ENCODE data around the gene PCDHB2. TPM values are rescaled to one million over a fixed set of nuclear protein-coding genes. Genes with fewer than 3 reads are reported as not detected.
"Not testable (repeated sequence)": the region's sequence is repeated elsewhere in the genome, so short reads cannot be mapped to it uniquely, and the experiment has no call there.

Gene PCDHB2
- total RNA-seq, 2 donors from 2014 or later = 0.13 to 0.25 TPM

DNA sequence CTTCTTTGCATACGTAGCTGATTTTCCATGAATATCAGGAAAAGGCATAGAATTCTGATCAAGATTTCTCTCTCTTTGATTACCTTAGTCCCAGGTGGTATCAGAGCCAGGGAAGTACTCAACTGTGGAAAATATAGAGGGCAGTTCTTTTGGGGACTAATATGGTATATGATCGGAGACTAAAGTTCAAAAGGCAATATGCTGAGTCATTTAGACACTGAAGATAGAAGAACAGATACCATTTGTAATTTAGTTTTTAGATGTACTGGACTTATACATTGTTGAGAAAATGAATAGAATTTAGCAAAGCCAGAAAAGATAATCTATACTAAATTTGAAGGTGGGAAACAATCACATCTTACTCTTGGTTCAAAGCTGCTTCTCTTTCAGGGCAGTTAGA lies 10.9 kb downstream of the PCDHB2 start:
- Mint-ChIP-seq H3K36me3 (ENCODE audit: low read depth) (no peaks in the 10 kb centered on the region), H3K4me1 (no peaks in the 10 kb centered on the region), H3K27me3 (peaks cover 12% of the 10 kb centered on the region), H3K4me3 (no peak overlapping the region), H3K27ac (no peak overlapping the region)
- no peak for ATAC-seq
- no peak for DNase-seq
- H3K9me3 ChIP-seq (ENCODE audit: control insufficient read depth, low read length, poor library complexity, severe bottlenecking) = peaks cover 5% of the 10 kb centered on the region

DNA sequence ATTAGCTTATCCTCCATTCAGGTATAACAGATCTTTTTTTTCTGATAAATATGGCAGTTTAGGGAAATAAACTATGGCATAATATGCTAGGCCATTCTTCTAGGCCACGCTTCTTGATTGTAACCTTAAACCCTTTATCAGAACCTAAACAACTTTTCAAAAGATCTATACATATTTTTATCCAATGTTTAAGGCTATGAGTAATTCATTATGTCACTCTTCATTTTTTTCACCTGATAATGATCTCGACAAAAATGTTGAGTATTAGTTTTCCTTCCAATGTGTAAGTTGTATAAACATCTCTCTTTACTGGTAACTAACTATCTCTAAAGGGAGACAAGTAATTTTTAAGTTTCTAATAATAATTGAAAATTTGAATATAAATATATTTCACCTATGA lies 24.8 kb downstream of the PCDHB2 start:
- H3K4me3 Mint-ChIP-seq = no peak overlapping the region
- no peaks in the 10 kb centered on the region for H3K9me3 ChIP-seq (ENCODE audit: control insufficient read depth, low read length, poor library complexity, severe bottlenecking)
- peaks cover 18% of the 10 kb centered on the region for H3K27me3 Mint-ChIP-seq
- H3K27ac Mint-ChIP-seq = no peak overlapping the region
- no peak for DNase-seq
- no peaks in the 10 kb centered on the region for H3K36me3 Mint-ChIP-seq (ENCODE audit: low read depth)
- no peaks in the 10 kb centered on the region for H3K4me1 Mint-ChIP-seq
- ATAC-seq = no peak

DNA sequence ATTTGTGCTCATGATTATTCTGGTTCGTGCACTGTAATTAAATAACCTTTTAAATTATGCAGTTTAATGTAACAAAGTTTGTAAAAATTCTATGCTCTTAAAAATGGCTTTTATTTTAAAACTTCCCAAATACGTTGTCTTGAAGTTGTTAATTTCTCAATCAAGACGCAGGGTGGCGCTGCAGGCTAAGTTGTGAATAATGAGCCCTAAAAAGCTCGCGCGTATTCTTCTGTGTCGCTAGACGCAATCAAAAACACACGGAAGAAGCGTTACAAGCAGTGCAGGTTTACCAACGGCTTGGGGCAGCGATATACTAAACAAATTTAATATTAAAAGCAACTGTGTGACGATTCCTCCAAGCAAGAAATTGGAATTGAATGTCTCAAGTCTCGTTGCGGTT lies 27.1 kb downstream of the PCDHB2 start, which contains the start of gene PCDHB4:
TSS of gene PCDHB4 (plus strand) at position 256 of the 400 bp plus-strand sequence. CDS start 181 bp downstream, outside the sequence.
- no peak for DNase-seq
- H3K4me1 Mint-ChIP-seq = no peaks in the 10 kb centered on the region
- H3K27me3 Mint-ChIP-seq = peaks cover 18% of the 10 kb centered on the region
- ATAC-seq = no peak
- H3K9me3 ChIP-seq (ENCODE audit: control insufficient read depth, low read length, poor library complexity, severe bottlenecking) = no peaks in the 10 kb centered on the region
- no peak within 1 kb of the TSS for H3K4me3 Mint-ChIP-seq
- H3K27ac Mint-ChIP-seq = no peak within 1 kb of the TSS
- H3K36me3 Mint-ChIP-seq (ENCODE audit: low read depth) = no peaks in the 10 kb centered on the region

DNA sequence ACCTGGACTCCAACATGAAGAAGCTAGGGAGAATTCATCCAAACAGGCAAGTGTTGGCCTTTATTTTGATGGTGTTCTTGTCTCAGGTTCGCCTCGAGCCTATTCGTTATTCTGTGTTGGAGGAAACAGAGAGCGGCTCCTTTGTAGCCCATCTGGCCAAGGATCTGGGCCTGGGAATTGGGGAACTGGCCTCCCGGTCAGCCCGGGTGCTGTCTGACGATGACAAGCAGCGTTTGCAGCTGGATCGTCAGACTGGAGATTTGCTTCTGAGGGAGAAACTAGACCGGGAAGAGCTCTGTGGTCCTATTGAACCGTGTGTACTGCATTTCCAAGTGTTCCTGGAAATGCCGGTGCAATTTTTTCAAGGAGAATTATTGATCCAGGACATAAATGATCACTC lies 27.6 kb downstream of the PCDHB2 start:
- ATAC-seq = no peak
- no peak for DNase-seq
- H3K27me3 Mint-ChIP-seq = peaks cover 18% of the 10 kb centered on the region
- no peaks in the 10 kb centered on the region for H3K4me1 Mint-ChIP-seq
- H3K9me3 ChIP-seq (ENCODE audit: control insufficient read depth, low read length, poor library complexity, severe bottlenecking) = no peaks in the 10 kb centered on the region
- no peak overlapping the region for H3K4me3 Mint-ChIP-seq
- H3K36me3 Mint-ChIP-seq (ENCODE audit: low read depth) = no peaks in the 10 kb centered on the region
- no peak overlapping the region for H3K27ac Mint-ChIP-seq

DNA sequence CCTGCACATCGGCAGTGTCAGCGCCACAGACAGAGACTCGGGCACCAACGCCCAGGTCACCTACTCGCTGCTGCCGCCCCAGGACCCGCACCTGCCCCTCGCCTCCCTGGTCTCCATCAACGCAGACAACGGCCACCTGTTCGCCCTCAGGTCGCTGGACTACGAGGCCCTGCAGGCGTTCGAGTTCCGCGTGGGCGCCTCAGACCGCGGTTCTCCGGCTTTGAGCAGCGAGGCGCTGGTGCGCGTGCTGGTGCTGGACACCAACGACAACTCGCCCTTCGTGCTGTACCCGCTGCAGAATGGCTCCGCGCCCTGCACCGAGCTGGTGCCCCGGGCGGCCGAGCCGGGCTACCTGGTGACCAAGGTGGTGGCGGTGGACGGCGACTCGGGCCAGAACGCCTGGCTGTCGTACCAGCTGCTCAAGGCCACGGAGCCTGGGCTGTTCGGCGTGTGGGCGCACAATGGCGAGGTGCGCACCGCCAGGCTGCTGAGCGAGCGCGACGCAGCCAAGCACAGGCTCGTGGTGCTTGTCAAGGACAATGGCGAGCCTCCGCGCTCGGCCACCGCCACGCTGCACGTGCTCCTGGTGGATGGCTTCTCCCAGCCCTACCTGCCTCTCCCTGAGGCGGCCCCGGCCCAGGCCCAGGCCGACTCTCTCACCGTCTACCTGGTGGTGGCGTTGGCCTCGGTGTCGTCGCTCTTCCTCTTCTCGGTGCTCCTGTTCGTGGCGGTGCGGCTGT lies 29.2 kb downstream of the PCDHB2 start:
- not testable (repeated sequence) for H3K4me3 Mint-ChIP-seq; H3K4me1 Mint-ChIP-seq; H3K9me3 ChIP-seq (ENCODE audit: control insufficient read depth, low read length, poor library complexity, severe bottlenecking); DNase-seq; ATAC-seq; H3K36me3 Mint-ChIP-seq (ENCODE audit: low read depth); H3K27ac Mint-ChIP-seq
- H3K27me3 Mint-ChIP-seq = peaks cover 24% of the 10 kb centered on the region

DNA sequence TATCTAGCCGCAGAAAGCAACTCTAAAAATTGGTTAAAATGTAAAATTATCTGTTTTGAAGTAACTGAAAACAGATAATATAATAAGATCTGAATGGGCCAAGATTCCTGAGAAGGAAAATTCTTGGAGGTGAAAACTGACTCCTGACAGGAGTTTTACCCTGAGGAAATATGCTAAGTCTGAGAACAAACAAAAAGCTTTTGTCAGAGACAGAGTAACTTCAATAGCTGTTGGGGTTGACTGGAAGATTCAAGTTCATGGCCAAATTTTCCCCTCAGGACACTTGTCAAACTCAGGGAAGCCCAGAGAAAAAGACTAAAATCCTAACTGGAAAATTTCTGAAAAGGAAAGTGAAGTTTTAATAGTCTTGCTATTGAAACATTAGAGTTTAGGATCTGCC lies 32.9 kb downstream of the PCDHB2 start:
- Mint-ChIP-seq H3K4me3 (no peak overlapping the region), H3K27me3 (peaks cover 10% of the 10 kb centered on the region), H3K27ac (no peak overlapping the region), H3K4me1 (no peaks in the 10 kb centered on the region), H3K36me3 (ENCODE audit: low read depth) (no peaks in the 10 kb centered on the region)
- no peaks in the 10 kb centered on the region for H3K9me3 ChIP-seq (ENCODE audit: control insufficient read depth, low read length, poor library complexity, severe bottlenecking)
- ATAC-seq (no peak), DNase-seq (no peak)

DNA sequence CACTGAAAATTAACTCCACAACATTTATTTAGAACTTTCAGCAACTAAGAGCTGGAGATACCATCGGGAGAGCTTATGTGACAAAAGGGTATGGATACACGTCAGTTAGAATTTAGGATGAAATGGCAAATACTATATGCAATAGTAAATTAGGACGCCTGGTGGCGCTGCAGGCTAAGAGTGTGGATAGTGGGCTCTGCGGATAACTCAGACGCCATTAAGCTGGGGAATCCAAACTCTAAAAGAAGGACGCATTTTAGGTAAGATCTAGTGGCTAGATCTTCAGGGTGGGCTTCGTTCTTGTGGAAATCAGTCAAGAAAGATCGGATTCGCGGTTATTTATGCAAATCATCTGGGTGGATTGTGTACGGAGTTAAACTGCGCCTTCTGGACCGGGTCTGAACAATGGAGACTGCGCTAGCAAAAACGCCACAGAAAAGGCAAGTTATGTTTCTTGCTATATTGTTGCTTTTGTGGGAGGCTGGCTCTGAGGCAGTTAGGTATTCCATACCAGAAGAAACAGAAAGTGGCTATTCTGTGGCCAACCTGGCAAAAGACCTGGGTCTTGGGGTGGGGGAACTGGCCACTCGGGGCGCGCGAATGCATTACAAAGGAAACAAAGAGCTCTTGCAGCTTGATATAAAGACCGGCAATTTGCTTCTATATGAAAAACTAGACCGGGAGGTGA lies 40.8 kb downstream of the PCDHB2 start, which contains the start of gene PCDHB5:
TSS of gene PCDHB5 (plus strand) at position 177 of the 688 bp plus-strand sequence. CDS start at position 406, 229 bp downstream.
- H3K9me3 ChIP-seq (ENCODE audit: control insufficient read depth, low read length, poor library complexity, severe bottlenecking) = peaks cover 5% of the 10 kb centered on the region
- H3K4me3 Mint-ChIP-seq = peak within 1 kb of the TSS; percentile 15
- no peaks in the 10 kb centered on the region for H3K4me1 Mint-ChIP-seq
- ATAC-seq (no peak), DNase-seq (no peak)
- H3K27me3 Mint-ChIP-seq = no peaks in the 10 kb centered on the region
- H3K27ac Mint-ChIP-seq = no peak within 1 kb of the TSS
- no peaks in the 10 kb centered on the region for H3K36me3 Mint-ChIP-seq (ENCODE audit: low read depth)

DNA sequence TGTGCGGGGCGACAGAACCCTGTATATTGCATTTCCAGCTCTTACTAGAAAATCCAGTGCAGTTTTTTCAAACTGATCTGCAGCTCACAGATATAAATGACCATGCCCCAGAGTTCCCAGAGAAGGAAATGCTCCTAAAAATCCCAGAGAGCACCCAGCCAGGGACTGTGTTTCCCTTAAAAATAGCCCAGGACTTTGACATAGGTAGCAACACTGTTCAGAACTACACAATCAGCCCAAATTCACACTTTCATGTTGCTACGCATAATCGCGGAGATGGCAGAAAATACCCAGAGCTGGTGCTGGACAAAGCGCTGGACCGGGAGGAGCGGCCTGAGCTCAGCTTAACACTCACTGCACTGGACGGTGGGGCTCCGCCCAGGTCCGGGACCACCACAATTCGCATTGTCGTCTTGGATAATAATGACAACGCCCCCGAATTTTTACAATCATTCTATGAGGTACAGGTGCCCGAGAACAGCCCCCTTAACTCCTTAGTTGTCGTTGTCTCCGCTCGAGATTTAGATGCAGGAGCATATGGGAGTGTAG lies 41.4 kb downstream of the PCDHB2 start:
- no peak for DNase-seq
- peaks cover 5% of the 10 kb centered on the region for H3K9me3 ChIP-seq (ENCODE audit: control insufficient read depth, low read length, poor library complexity, severe bottlenecking)
- ATAC-seq = no peak
- Mint-ChIP-seq H3K4me3 (no peak overlapping the region), H3K27me3 (no peaks in the 10 kb centered on the region), H3K27ac (no peak overlapping the region), H3K4me1 (no peaks in the 10 kb centered on the region), H3K36me3 (ENCODE audit: low read depth) (no peaks in the 10 kb centered on the region)

DNA sequence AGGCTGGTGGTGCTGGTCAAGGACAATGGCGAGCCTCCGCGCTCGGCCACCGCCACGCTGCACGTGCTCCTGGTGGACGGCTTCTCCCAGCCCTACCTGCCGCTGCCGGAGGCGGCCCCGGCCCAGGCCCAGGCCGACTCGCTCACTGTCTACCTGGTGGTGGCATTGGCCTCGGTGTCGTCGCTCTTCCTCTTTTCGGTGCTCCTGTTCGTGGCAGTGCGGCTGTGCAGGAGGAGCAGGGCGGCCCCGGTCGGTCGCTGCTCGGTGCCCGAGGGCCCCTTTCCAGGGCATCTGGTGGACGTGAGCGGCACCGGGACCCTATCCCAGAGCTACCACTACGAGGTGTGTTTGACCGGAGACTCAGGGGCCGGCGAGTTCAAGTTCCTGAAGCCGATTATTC lies 42.9 kb downstream of the PCDHB2 start:
- H3K9me3 ChIP-seq (ENCODE audit: control insufficient read depth, low read length, poor library complexity, severe bottlenecking); ATAC-seq; H3K4me3 Mint-ChIP-seq; DNase-seq; H3K4me1 Mint-ChIP-seq; H3K27ac Mint-ChIP-seq; H3K36me3 Mint-ChIP-seq (ENCODE audit: low read depth); H3K27me3 Mint-ChIP-seq: not testable (repeated sequence)

Other genes with a start within 250 kb of the PCDHB2 start
- gene PCDHA9, start 246.2 kb upstream of the PCDHB2 start, total RNA-seq = not detected
- not detected for gene PCDHA10, start 238.7 kb upstream of the PCDHB2 start, total RNA-seq
- not detected for gene PCDHA11, start 225.7 kb upstream of the PCDHB2 start, total RNA-seq
- not detected for gene PCDHA12, start 219.3 kb upstream of the PCDHB2 start, total RNA-seq
- gene PCDHA13, start 212.5 kb upstream of the PCDHB2 start, total RNA-seq = not detected
- gene PCDHAC1, start 168.3 kb upstream of the PCDHB2 start, total RNA-seq = not detected
- not detected for gene PCDHAC2, start 128.1 kb upstream of the PCDHB2 start, total RNA-seq
- gene PCDHB1, start 43.2 kb upstream of the PCDHB2 start, total RNA-seq = not detected
- gene PCDHB3, start 5.9 kb downstream of the PCDHB2 start, total RNA-seq = not detected
- gene PCDHB4, start 27.2 kb downstream of the PCDHB2 start, total RNA-seq = not detected
- under 1 TPM; 0.12 to 0.34 TPM for gene PCDHB5, start 40.6 kb downstream of the PCDHB2 start, total RNA-seq
- not detected for gene PCDHB6, start 55.4 kb downstream of the PCDHB2 start, total RNA-seq
- not detected for gene PCDHB7, start 78.0 kb downstream of the PCDHB2 start, total RNA-seq
- not detected for gene PCDHB8, start 83.2 kb downstream of the PCDHB2 start, total RNA-seq
- gene PCDHB16, start 87.8 kb downstream of the PCDHB2 start, total RNA-seq = not detected
- gene PCDHB9, start 92.5 kb downstream of the PCDHB2 start, total RNA-seq = 1 to 10 TPM in 1 of 2 donors, not detected in 1; 1.0 TPM
- not detected for gene PCDHB10, start 97.7 kb downstream of the PCDHB2 start, total RNA-seq
- gene PCDHB11, start 105.0 kb downstream of the PCDHB2 start, total RNA-seq = not detected
- gene PCDHB12, start 114.1 kb downstream of the PCDHB2 start, total RNA-seq = not detected
- gene PCDHB13, start 119.3 kb downstream of the PCDHB2 start, total RNA-seq = not detected
- not detected for gene PCDHB14, start 128.7 kb downstream of the PCDHB2 start, total RNA-seq
- under 1 TPM in 1 of 2 donors, not detected in 1; 0.10 TPM for gene PCDHB15, start 150.8 kb downstream of the PCDHB2 start, total RNA-seq
- under 1 TPM; 0.65 to 0.70 TPM for gene SLC25A2, start 209.4 kb downstream of the PCDHB2 start, total RNA-seq
- gene TAF7, start 226.2 kb downstream of the PCDHB2 start, total RNA-seq = 10 to 100 TPM; 74.4 to 90.7 TPM
- gene PCDHGA1, start 235.9 kb downstream of the PCDHB2 start, total RNA-seq = not detected
- gene PCDHGA2, start 244.1 kb downstream of the PCDHB2 start, total RNA-seq = not detected
- under 1 TPM in 1 of 2 donors, not detected in 1; 0.22 TPM for gene PCDHGA3, start 249.2 kb downstream of the PCDHB2 start, total RNA-seq

Measured in T-helper 17 cell (primary cell).